H1 (cell line): Measurements from ENCODE around the gene MYO15A. TPM values are rescaled to one million over a fixed set of nuclear protein-coding genes. Genes with fewer than 3 reads are reported as not detected.

ENCODE experiments used
- TCF12 ChIP-seq: IDR thresholded peaks from 2 replicates; pipeline ENCODE4 v1.6.1; 2011; ENCODE audit warnings: low read depth, mild to moderate bottlenecking, low read length
- polyA plus RNA-seq, 7 experiments: library from polyadenylated mRNA; depleted of rRNA in 3 of 7; stranded (reverse) in 5 of 7; unstranded in 2 of 7; fragments of >200 nt in 5 of 7; fragments of 200-250 nt in 2 of 7; gene quantifications; 1 replicate in 5 of 7; 2 replicates in 1 of 7; 4 replicates in 1 of 7; pipeline versions ENCODE4 v1.2.1 to v1.2.3, GENCODE V29; 2011 to 2013; ENCODE audit warnings: missing spikeins in 2 of 7, mixed read lengths in 2 of 7
- total RNA-seq: library from RNA; stranded (reverse); fragmentation: NEBNext Ultra II Directional; extraction: Animal tissue kit (Norgen Biotek cat#: 25700); gene quantifications from 2 replicates; pipeline ENCODE4 v1.2.1, GENCODE V29; 2021

Gene MYO15A
- total and polyA plus RNA-seq, 2 of the 8 experiments (the other 6 are each of a cell fraction or from before 2014, with no cell fraction given) = 1.6 to 4.2 TPM

DNA sequence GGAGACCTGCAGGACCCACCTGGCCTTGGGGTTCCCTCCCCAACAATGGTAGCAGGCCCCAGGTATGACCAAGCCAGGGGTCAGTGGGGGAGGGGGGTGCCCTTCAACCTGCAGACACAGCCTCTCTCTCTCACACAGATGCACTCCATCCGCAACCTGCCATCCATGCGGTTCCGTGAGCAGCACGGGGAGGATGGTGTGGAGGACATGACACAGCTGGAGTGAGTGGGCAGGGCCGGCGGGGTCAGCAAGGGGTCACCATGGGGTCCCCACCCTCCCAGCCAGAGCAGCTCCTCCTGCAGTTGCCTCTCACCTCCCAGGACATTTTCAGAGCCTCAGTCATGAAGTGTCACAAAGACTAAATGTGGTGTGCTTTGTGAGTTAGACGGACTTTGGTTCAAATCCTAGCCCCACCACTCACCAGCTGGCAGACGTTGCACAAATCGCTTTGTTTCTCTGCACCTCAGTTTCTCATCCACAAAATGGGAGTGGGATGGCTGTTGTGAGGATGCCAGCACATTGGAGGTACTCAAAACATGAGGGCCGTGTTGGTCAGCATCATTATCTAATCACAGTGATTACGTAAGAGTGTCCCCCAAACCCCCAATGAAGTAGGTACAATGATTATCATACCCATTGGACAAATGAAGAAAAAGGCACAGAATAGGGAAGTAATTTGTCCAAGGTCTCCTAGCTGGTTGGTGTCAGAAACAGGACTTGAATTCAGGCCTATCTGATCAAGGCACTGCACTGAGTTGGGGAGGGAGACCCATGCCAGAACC, 16.0 kb downstream of the MYO15A start (continued):
- TF ChIP-seq TCF12 = no peak
